HG03159 (cell line): ENCODE data around the gene GREM2.

Source experiments
- ATAC-seq: cut with Tn5 transposase; IDR thresholded peaks from one replicate; pipeline ENCODE4 v1.9.1; 2021; ENCODE audit warnings: mild to moderate bottlenecking, moderate library complexity; ENCODE audit not compliant: unreplicated experiment

The GREM2 gene

DNA sequence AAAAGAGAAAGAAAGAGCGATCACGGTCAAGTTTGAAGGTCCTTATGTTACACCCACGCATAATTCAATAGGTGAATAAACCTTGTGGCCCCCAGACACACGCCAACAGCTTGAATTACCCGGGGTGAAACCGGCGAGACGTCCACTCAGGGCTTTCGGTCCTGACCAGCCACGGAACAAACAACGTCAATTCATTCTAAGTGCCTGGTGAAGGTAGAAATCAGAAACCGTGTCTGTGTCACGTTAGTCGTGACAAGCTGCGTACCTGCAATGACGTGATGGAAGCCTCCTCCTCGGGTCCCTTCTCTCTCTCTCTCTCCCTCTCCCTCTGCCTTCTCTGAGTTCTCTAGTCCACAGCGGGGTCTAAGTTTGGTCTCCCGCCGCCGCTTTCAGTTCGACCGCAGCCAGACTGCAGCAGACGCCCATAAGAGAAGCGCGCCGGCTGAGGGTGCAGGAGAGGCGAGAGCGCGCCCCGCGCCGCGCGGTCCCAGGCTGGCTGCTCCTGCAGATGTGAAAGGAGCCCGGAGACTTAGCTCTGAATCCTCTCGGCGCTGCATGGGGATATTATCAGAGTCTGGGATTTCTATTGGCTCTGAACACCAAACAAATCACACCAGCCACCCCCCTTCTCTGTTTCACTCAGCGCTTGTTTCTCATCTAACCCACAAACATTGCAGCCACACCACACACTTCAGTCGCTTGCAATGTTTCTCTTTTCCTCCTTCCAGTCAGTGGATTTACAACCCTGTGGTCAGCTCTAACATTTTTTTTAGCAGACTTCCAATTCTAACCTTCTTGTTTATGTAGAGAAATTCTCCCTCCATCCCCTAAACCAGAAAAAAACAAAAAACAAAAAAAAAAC is at the start of gene GREM2:
GREM2 (minus strand) TSS at position 537 of the 862 bp plus-strand sequence. CDS start 118,680 bp downstream, outside the sequence.
- ATAC-seq: peak; percentile 80

DNA sequence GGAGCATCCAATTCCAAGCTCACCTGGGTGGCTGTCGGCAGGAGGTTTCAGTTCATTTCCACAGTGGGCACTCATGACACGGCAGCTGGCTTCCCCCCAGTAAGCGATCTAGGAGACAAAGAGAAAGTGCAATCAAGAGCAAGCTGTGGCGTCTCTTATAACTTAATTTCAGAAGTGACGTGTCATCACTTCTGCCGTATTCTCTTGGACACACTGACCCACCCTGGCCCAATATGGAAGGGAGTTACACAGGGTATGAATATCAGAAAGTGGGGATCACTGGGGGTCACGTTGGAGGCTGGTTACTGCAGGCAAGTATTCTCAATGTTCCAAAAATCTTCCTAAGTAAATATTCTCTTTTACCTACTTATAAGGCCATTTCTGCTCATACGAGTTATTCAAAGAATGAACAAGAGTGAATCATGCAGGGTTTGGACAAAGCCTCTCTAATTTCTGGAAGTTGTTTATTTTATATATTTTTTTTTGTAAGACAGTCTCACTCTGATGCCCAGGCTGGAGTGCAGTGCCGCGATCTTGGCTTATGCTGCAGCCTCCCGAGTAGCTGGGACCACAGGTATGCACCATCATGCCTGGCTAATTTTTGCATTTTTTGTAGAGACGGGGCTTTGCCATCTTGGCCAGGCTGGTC is 46.5 kb upstream of the GREM2 start:
- ATAC-seq: no peak

DNA sequence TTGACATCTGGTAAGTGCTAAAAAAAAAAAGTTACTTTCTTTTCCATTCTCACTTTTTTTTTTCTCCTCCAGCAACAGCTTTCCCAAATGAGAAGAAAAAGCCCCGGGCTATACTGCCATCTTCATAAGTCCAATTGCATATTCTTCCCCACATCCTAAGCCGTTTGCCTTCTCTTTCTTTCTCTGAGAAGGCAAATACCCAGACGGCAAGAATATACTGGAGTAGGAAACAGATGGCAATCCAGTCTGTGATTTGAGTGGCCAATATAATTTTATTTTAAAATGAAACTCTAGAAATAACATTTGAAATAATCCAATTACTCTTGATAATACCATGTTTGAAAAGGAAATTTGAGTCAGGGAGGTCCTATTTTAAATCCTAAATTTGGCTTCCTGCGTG is 44.6 kb upstream of the GREM2 start:
- ATAC-seq: no peak

DNA sequence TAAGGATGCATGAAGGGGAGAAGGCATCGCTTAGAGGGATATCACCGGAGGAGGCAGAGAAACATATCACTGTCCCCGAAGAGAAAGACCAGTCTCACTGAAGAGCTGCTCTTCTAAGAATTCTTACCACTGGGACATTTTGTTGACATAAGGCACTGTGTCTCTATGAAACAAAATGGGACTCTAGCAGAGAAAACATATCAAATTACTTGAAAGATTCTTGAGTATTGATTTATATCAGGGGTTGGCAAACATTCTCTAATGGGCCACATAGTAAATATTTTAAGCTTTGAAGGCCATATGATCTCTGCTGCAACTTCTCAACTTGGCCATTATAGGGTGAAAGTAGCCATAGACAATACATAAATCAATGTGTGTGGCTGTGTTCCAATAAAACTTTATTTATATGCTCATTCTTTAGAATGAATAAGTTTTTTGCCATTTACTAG is 41.0 kb upstream of the GREM2 start:
- ATAC-seq: no peak

DNA sequence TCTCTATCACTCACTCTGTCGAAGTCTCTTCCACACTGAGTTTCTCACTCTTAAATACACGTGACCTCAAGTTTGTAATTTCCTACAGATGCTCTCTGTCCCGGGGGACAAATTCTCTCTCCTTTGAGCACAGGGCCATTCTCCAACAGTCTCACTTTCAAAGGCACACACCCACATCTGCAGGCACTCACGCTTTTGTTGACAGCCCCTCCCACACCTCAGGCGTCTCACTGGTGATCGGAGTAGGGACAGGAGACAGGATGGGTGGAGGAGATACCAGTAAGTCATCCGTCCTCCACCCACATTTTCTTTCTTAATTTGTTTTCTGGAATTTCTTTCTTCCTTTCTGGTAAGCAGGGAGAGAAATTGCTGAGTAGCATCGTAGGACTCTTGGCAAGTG is 40.6 kb upstream of the GREM2 start:
- ATAC-seq: no peak

DNA sequence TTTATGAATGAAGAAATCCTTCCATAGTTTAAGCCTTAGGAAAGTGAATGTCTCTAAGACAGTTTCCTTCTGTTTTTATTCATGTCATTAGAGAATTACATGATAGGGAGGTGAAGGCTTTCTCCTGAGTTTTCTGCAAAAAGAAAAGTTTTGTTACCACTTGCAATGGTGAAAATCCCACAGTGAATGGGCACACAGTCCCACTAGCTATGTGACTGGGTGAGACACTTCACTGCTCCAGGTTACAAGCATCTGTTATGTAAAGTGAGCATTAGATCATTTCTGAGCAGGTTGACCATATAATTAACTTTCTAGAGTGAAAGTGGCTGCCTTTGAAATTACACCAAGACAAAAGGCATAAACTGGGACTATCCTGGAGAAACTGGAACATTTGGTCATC is 38.9 kb upstream of the GREM2 start:
- ATAC-seq: no peak

DNA sequence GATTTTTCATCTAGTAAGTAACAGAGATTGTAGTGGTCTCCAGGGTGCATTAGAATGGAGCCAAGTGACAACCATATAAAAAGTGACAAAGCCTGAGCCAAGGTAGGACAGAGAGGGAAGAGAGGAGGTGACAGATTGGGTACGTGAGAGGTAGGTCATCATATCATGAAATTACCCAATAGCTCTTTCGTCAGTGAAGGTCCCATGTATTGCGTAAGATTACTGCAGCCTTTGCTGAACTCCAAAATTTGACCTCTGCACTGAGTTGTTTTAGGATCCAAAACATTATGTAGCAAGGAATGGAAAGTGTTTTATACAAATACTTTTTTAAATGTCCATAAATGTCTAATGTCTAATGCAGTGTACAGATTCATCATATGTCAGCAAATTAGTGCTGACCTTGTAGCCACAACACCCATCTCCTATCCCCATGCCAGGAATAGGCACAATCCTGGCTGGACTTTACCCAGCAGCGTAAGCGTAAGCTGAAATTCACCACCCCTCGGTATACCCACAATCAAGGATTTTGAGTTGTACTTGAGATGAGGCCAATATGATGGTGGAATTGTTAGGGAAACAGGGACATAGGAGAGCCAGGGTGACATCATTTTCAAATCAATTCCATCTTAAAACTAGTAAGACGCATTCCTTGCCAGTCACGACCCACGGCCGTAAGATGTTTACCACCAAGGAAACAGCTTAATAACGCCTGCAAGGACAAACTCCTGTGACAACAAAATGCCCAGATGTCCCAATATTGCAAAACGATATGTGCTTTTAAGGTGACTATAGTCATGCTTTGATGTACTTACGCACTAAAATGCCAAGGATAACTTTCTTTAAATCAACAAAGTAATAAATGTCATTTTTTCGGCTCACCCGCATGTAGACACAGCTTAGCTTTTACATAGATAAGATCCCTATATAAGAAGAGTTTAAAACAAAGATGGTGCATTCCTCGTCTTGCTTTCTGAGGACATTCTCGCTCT is 38.1 kb upstream of the GREM2 start:
- no peak for ATAC-seq

DNA sequence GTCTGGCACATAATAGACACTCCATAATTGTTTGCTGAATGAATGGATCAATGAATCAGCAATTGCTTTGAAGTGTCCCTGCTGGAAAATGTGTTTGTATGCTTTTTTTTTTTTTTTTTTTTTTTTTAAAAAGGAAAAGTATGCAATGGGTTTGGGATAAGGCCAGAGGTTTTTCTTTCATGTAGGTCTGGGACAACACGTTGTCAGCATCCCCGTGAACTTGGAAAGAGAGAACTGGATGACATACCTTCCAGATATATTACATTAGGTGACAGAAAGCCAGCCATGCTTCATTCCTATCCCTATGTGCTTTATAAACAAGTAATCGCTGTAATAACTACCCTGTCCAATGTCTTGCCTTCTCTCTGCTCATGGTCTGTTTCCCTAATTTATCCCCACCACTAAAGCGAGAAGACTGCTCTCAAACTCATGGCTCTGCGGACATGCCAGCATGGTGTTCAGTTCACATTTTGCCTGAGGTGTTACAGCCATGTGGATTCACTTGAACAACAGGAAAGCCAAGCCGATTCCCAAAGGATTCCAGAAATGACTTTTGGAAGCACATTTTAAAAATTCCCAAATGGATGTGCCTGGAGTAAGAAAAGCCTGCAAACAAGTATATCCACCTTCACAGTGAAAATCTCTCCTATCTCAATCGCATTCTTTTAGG is 34.8 kb upstream of the GREM2 start:
- ATAC-seq: no peak

DNA sequence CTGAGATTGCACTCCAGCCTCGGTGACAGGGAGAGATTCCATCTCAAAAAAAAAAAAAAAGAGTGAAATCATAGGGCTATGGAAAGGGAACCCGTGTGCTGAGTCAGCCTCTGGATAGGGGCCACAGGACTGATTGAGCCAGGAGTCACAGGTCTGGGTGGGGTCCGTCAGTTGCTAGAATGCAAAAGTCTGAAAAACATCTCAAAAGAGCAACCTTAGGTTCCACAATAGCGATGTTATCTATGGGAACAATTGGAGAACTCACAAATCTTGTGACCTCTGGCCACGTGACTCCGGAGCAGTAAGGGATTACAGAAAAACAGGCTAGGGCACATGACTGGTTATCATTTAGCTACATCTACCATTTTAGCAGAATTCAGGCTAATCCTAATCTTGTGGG is 32.8 kb upstream of the GREM2 start:
- no peak for ATAC-seq

DNA sequence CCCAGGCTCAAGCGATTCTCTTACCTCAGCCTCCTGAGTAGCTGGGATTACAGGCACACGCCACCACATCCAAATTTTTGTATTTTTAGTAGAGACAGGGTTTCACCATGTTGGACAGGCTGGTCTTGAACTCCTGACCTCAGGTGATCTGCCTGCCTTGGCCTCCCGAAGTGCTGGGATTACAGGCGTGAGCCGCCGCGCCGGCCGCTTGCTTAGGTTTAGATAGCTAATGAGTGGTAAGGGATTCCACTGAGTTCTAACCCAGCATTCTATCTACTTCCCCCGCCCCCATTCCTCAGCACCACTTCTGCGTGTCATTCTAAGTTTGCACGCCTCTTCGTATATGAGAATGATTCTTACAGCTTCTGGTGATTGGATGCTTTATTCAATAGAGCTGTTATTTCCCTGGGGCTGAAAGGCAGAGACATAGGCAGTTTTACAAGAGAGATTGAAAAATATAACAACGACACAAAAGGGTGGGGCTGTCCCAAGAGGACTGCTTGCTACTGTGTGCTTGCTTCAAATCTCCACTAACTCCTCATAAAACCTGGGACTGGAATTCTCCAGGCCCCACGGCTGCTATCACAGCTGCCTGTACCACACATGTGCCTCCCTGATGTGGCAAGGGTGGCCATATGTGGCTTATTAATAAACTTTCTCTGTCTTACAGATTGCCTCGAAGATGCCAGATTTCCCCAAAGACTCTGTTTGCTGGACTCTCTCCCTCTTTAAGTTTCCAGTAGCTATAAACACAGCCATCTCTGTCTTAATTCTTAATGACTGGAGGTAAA is 23.7 kb upstream of the GREM2 start:
- no peak for ATAC-seq

DNA sequence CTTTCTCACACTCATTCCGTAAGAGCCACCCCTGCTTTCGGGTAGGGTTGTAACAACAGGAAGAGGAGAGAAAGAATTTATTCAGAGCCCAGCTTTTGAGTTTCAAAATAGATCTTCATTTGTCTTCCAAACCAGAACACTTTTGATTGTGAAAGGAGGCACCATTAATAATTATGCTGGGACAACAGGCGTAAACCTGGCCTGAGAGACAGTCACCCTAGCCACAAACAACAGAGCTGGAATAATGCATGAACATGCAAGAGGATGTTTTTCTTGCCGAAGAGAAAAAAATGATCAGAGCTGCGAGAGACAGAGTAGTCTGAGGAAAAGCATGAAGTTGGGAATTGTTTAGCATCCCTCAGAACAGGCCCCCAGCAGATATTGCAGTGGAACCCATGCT is 18.5 kb upstream of the GREM2 start:
- ATAC-seq: no peak

DNA sequence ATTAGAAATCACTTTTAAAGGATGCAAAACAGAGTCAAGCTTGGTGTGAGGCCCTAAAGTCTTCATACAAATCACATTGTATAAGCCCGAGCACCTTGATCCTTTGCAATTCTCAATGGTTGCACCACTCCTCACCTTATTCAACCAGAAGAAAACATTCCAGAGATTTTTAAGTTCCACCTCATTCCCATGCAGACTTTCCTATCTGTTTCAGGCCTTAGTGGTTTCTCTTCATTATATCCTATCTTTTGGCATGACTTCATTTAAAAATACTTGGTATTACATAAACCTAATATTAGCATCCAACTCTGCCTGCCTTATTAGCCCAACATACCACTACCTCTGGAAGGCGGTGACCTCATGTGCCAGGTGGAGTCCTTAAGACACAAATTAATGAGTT is 9.3 kb upstream of the GREM2 start:
- ATAC-seq: no peak

DNA sequence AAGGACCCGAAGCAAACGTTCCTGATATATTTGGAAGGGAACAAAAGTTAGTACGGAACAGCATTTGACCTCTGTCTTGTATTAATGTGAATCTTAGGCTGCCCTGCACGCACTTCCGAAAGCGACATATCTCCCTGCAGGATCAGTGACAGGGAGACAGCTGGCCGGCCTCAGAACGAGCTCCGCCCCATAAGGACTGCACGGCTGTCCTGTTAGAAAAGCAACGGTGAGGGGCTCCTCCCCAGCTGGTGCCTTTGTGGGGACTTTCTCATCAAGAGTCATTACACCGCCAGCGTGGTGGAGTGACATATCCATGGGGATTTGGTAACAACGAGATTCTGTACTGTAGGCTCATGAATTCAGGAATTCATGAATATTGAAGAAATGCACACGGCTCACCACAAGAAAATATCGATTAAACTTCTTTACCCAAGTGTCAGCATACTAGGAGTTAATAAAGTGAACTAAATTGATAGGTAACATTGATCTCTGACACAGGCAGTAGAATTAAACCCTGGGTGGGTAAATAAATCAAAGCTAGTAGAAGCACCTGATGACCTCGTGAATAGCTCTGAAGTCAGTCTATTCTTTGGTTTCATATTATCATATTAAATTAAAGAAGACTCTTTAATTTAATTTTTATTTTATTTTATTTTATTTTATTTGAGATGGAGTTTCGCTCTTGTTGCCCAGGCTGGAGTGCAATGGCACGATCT is 8.1 kb upstream of the GREM2 start:
- ATAC-seq: no peak

DNA sequence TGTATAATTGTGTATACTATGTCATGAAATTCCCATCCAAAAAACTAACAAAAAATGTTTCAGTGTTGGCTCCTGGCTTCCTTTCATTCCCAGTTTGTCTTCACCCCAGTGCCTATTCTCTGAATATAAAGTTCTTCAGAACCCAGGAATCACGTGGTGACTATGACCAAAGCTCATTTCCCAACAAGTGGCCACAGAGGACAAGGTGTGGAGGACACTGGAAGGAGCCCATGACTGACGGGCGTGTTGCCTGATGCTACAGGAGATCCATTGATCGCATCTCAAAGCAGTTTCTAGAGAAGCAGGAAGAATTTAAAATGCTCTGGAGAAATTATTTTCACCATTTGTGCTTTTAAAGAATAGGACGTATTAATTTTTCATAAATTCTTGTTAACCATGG is 7.4 kb upstream of the GREM2 start:
- no peak for ATAC-seq

DNA sequence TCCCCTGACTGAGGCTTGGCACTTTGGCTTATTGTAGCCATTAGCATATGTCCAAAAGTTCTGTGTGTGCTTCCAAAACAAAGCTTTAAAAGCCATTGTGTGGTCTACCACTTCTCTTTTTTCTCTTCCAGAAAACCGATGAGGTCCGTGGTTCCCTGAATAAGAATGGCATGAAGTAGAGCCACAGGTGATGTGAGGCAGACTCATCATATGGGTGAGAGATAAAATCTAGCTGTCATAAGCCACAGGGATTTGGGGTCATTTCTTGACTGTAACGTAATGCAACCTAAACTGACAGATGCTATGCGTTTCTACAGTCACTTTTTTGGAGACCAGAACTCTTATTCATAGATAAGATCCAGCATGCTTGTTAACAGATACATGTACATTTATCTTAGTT is 7.0 kb upstream of the GREM2 start:
- no peak for ATAC-seq

DNA sequence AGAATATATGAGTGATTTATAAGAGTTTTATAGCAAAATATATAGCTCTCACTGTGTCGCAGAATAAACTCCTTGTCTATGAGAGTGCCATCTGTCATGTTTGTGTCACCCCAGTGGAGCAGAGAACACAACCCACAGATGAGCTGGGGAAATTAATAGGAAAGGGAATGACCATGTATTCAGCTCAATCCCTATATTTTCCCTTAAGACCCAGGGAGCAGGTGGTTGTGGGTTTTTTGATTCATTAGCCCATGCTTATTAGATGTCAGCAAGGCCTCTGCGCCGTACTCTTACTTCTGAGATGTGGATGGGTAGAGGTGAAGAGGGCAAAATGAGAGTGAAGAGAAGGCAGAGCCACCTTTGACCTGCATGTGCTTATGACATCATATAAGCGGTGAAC is 4.1 kb upstream of the GREM2 start:
- ATAC-seq: no peak

DNA sequence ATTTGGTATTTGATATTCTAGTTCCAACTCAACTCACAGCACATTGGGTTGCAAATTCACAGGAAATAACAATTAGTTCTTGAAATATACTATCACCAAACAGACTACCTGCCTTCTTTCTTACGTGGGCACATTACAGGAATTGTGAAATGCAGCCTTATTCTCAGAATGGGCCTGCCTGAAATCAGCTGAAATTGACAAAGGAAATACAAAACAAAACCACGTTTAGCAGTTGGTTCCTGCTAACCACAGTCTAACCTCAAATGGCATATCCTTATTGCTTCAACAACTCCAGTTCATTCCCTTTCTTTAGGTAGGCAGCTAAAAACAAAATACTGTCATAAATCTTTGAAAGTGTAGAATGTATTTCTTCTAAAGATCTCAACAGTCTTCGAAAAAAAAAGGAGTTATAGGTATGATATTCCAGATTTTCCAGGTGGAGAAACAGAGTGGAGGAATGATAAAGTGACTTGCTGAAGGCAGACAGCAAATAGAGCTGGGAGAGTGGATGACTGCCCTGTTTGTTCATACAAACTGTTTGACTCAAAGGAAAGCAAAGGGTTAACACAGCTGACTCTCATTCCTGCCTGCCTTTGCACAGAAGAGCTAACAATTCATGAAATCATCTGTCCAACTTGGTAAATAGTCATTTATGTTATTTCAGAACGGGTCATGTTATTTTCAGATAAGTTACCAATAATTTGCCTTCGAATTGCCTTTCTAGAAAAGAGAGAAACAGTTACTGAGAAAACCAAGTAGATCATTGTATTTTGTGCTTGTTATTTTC is 1.6 kb upstream of the GREM2 start:
- no peak for ATAC-seq

DNA sequence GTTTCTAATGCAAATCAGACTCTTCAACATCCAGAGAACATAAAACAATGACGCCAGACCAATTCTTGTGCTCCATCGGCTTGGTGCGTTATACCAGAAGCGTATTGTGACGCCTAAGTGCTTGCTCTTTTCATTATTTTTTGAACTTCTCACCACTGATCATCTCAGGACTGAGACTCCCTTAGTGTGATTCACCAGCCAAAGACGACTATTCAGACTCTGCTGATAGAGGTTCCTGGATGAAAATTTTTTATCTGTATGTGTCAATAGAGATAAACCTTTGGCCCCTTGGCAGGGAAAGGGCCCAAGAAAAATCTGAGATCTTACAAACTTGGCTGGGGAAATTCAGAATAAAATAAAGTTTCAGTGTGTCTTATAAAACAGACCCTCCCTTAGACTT is 856 bp upstream of the GREM2 start:
- no peak for ATAC-seq
